Dendritic cell treated with granulocyte-macrophage colony-stimulating factor and Interleukin-4, amounts not matched to agents 40 ng/mL and 50 ng/mL, for 4 days (primary cell): Measurements from ENCODE around the gene KIAA1755.

Source experiments
- H3K27ac Mint-ChIP-seq: one replicate; pipeline ENCODE4 v1.8.0; 2022; ENCODE audit warnings: mild to moderate bottlenecking, mixed read lengths
- H3K27me3 Mint-ChIP-seq: one replicate; pipeline ENCODE4 v1.8.0; 2022; ENCODE audit warnings: mild to moderate bottlenecking, mixed read lengths
- H3K36me3 Mint-ChIP-seq: one replicate; pipeline ENCODE4 v1.8.0; 2022; ENCODE audit warnings: low read depth, mixed read lengths
- H3K4me1 Mint-ChIP-seq: one replicate; pipeline ENCODE4 v1.8.0; 2022; ENCODE audit warnings: low read depth, mixed read lengths
- H3K4me3 Mint-ChIP-seq: one replicate; pipeline ENCODE4 v1.8.0; 2022; ENCODE audit warnings: mild to moderate bottlenecking, moderate library complexity, mixed read lengths
- H3K9me3 Mint-ChIP-seq: one replicate; pipeline ENCODE4 v1.8.0; 2022; ENCODE audit warnings: mixed read lengths
- intact Hi-C: fragments of 100-400 bp; cut with micrococcal nuclease; formaldehyde crosslinking; loops from one replicate; pipeline ENCODE4 v1.15.0; 2022

The KIAA1755 gene

GRCh38 chr20:38198238-38198861, 62.2 kb downstream of the KIAA1755 start:
- intact Hi-C loops = no loop called here
- Mint-ChIP-seq H3K9me3 (peaks cover 6% of the 10 kb centered on the region), H3K4me1 (peaks cover 82% of the 10 kb centered on the region), H3K27ac (peak overlapping the region; percentile 21), H3K4me3 (no peak overlapping the region), H3K36me3 (no peaks in the 10 kb centered on the region), H3K27me3 (peaks cover 3% of the 10 kb centered on the region)

GRCh38 chr20:38197619-38198018, 62.9 kb downstream of the KIAA1755 start:
- H3K27ac Mint-ChIP-seq = peak overlapping the region; percentile 16

GRCh38 chr20:38197217-38197616, 63.3 kb downstream of the KIAA1755 start:
- Mint-ChIP-seq H3K4me1 (peaks cover 79% of the 10 kb centered on the region), H3K9me3 (peaks cover 6% of the 10 kb centered on the region), H3K4me3 (no peak overlapping the region), H3K36me3 (no peaks in the 10 kb centered on the region), H3K27me3 (peaks cover 5% of the 10 kb centered on the region), H3K27ac (peak overlapping the region; percentile 16)
- intact Hi-C loops = no loop called here

More at GRCh38 chr20:38197619-38198018, 62.9 kb downstream of the KIAA1755 start:
- H3K4me3 Mint-ChIP-seq = no peak overlapping the region
- intact Hi-C loops = no loop called here
- H3K9me3 Mint-ChIP-seq = peaks cover 6% of the 10 kb centered on the region
- H3K4me1 Mint-ChIP-seq = peaks cover 79% of the 10 kb centered on the region
- no peaks in the 10 kb centered on the region for H3K36me3 Mint-ChIP-seq
- H3K27me3 Mint-ChIP-seq = peaks cover 4% of the 10 kb centered on the region

- Mint-ChIP-seq H3K27me3 (peaks cover 5% of the 10 kb centered on the region), H3K27ac (peak overlapping the region; percentile 16), H3K9me3 (peaks cover 6% of the 10 kb centered on the region), H3K4me1 (peaks cover 80% of the 10 kb centered on the region), H3K36me3 (no peaks in the 10 kb centered on the region), H3K4me3 (no peak overlapping the region)
- intact Hi-C loops = no loop called here
These were observed 63.9 kb downstream of the KIAA1755 start for GRCh38 chr20:38196592-38196991.

- peaks cover 5% of the 10 kb centered on the region for H3K27me3 Mint-ChIP-seq
- H3K36me3 Mint-ChIP-seq = no peaks in the 10 kb centered on the region
- intact Hi-C loops = no loop called here
- H3K9me3 Mint-ChIP-seq = peaks cover 6% of the 10 kb centered on the region
- peaks cover 80% of the 10 kb centered on the region for H3K4me1 Mint-ChIP-seq
- H3K4me3 Mint-ChIP-seq = no peak overlapping the region
- peak overlapping the region; percentile 16 for H3K27ac Mint-ChIP-seq
These were observed 64.5 kb downstream of the KIAA1755 start for GRCh38 chr20:38196076-38196475.

GRCh38 chr20:38195521-38195920, 65.0 kb downstream of the KIAA1755 start:
- Mint-ChIP-seq H3K4me3 (no peak overlapping the region), H3K27ac (peak overlapping the region; percentile 16), H3K9me3 (peaks cover 6% of the 10 kb centered on the region), H3K27me3 (peaks cover 5% of the 10 kb centered on the region), H3K4me1 (peaks cover 78% of the 10 kb centered on the region), H3K36me3 (no peaks in the 10 kb centered on the region)
- intact Hi-C loops = no loop called here

GRCh38 chr20:38194971-38195504, 65.5 kb downstream of the KIAA1755 start:
- peaks cover 6% of the 10 kb centered on the region for H3K9me3 Mint-ChIP-seq
- no peak overlapping the region for H3K4me3 Mint-ChIP-seq
- intact Hi-C loops = no loop called here
- peaks cover 5% of the 10 kb centered on the region for H3K27me3 Mint-ChIP-seq
- H3K27ac Mint-ChIP-seq = peak overlapping the region; percentile 16
- peaks cover 77% of the 10 kb centered on the region for H3K4me1 Mint-ChIP-seq
- no peaks in the 10 kb centered on the region for H3K36me3 Mint-ChIP-seq

- Mint-ChIP-seq H3K4me1 (peaks cover 63% of the 10 kb centered on the region), H3K9me3 (peaks cover 6% of the 10 kb centered on the region), H3K4me3 (no peak overlapping the region), H3K36me3 (no peaks in the 10 kb centered on the region), H3K27me3 (peaks cover 5% of the 10 kb centered on the region), H3K27ac (no peak overlapping the region)
- intact Hi-C loops = no loop called here
These were observed 66.9 kb downstream of the KIAA1755 start for GRCh38 chr20:38193586-38194105.

- Mint-ChIP-seq H3K27me3 (peaks cover 5% of the 10 kb centered on the region), H3K4me3 (no peak overlapping the region), H3K27ac (no peak overlapping the region), H3K9me3 (peaks cover 6% of the 10 kb centered on the region), H3K4me1 (peaks cover 62% of the 10 kb centered on the region), H3K36me3 (no peaks in the 10 kb centered on the region)
- intact Hi-C loops = no loop called here
These were observed 68.1 kb downstream of the KIAA1755 start for GRCh38 chr20:38192323-38192885.

- Mint-ChIP-seq H3K27ac (peak overlapping the region; percentile 2), H3K4me1 (peaks cover 60% of the 10 kb centered on the region), H3K9me3 (peaks cover 6% of the 10 kb centered on the region), H3K4me3 (no peak overlapping the region), H3K36me3 (no peaks in the 10 kb centered on the region), H3K27me3 (peaks cover 5% of the 10 kb centered on the region)
- intact Hi-C loops = no loop called here
These were observed 68.9 kb downstream of the KIAA1755 start for GRCh38 chr20:38191654-38192053.

- H3K27me3 Mint-ChIP-seq = peaks cover 5% of the 10 kb centered on the region
- peaks cover 6% of the 10 kb centered on the region for H3K9me3 Mint-ChIP-seq
- no peak overlapping the region for H3K27ac Mint-ChIP-seq
- intact Hi-C loops = no loop called here
- peaks cover 53% of the 10 kb centered on the region for H3K4me1 Mint-ChIP-seq
- no peak overlapping the region for H3K4me3 Mint-ChIP-seq
- no peaks in the 10 kb centered on the region for H3K36me3 Mint-ChIP-seq
These were observed 69.6 kb downstream of the KIAA1755 start for GRCh38 chr20:38190936-38191371.

GRCh38 chr20:38190166-38190565, 70.4 kb downstream of the KIAA1755 start:
- H3K4me1 Mint-ChIP-seq = peaks cover 45% of the 10 kb centered on the region
- H3K4me3 Mint-ChIP-seq = no peak overlapping the region
- no peak overlapping the region for H3K27ac Mint-ChIP-seq
- H3K9me3 Mint-ChIP-seq = peaks cover 6% of the 10 kb centered on the region
- peaks cover 5% of the 10 kb centered on the region for H3K27me3 Mint-ChIP-seq
- intact Hi-C loops = no loop called here
- no peaks in the 10 kb centered on the region for H3K36me3 Mint-ChIP-seq

- peak overlapping the region; percentile 52 for H3K27ac Mint-ChIP-seq
- no peak overlapping the region for H3K4me3 Mint-ChIP-seq
- H3K9me3 Mint-ChIP-seq = no peaks in the 10 kb centered on the region
- peaks cover 29% of the 10 kb centered on the region for H3K4me1 Mint-ChIP-seq
- peaks cover 6% of the 10 kb centered on the region for H3K27me3 Mint-ChIP-seq
- intact Hi-C loops = loop anchor here (5.0 kb wide), 1 partner anchor 35 kb away; no protein-coding TSS in a partner anchor
- no peaks in the 10 kb centered on the region for H3K36me3 Mint-ChIP-seq
These were observed 73.0 kb downstream of the KIAA1755 start for GRCh38 chr20:38187517-38187916.

GRCh38 chr20:38186788-38187221, 73.7 kb downstream of the KIAA1755 start:
- H3K27ac Mint-ChIP-seq = no peak overlapping the region
- no peak overlapping the region for H3K4me3 Mint-ChIP-seq
- peaks cover 7% of the 10 kb centered on the region for H3K27me3 Mint-ChIP-seq
- H3K9me3 Mint-ChIP-seq = no peaks in the 10 kb centered on the region
- H3K36me3 Mint-ChIP-seq = no peaks in the 10 kb centered on the region
- intact Hi-C loops = loop anchor here (5.0 kb wide), 1 partner anchor 35 kb away; no protein-coding TSS in a partner anchor
- H3K4me1 Mint-ChIP-seq = peaks cover 28% of the 10 kb centered on the region
